ENCODE measurements around the gene PRM2.

PRM2 gene, protein sequence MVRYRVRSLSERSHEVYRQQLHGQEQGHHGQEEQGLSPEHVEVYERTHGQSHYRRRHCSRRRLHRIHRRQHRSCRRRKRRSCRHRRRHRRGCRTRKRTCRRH

DNA sequence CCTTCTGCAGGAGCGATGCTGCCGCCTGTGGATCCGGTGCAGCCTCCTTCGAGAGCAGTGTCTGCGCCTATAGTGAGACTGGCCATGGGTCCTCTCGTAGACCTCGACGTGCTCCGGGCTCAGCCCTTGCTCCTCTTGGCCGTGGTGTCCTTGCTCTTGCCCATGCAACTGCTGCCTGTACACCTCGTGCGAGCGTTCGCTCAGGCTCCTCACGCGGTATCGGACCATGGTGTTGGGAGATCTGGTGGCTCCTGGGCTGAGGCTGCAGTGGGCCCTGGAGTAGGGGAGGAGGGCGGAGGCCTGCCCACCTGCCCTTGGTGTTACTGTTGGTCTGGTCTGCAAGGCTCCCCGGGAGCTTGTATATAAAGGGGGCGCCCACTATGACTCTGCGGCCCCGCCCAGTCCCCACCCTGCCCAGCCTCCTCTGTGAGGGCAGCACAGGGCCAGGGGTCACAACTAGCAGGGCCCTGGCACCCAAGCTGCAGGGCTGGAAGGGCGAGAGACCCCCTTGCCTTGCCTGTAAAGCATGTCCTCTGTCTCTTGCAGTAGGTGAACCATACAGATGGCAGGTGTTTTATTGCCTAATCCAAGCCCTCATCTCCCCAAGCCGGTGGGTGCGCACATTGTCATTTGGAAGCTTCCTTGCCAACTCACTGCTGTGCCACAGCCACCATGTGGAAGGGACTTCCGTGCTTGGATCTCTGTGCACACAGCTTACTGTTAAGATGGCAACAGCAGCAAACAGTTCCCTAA is at the start of gene PRM2:
Gene PRM2 (minus strand): TSS at position 338 of the 753 bp plus-strand sequence. CDS start 110 bp downstream, at position 228.
- no peak for DNase-seq

DNA sequence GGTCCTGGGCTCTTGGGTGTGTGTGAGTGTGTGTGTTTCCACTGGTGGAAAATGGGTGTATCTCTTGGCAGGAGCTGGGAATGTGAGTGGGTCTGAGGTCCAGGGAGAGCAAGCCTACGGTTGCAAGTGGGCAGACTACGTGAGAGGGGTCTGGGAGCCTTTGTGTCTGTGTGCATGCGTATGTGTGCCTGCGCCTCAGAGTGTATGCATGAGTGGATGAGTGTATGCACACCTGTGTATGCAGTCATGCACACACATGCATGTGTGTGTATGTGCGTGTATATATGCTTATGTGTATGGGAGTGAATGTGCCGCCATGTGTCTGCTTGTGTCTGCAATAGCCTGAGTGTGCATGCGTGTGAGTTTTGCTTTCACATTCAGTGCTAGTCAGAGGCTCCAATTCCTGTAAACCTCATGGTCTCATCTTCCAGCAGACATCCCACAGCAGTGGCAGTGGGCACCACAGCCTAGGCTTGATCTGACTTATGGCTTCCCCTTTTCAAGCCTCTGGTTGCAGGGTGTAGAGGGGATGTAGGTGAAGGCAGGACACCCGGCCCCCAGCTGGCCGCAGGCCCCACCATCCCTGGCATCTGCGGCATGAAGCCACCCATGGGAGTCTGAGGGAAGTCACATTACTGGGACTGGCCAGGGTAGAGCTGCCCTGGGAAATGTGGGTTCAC is 49.3 kb upstream of the PRM2 start:
- DNase-seq = no peak

DNA sequence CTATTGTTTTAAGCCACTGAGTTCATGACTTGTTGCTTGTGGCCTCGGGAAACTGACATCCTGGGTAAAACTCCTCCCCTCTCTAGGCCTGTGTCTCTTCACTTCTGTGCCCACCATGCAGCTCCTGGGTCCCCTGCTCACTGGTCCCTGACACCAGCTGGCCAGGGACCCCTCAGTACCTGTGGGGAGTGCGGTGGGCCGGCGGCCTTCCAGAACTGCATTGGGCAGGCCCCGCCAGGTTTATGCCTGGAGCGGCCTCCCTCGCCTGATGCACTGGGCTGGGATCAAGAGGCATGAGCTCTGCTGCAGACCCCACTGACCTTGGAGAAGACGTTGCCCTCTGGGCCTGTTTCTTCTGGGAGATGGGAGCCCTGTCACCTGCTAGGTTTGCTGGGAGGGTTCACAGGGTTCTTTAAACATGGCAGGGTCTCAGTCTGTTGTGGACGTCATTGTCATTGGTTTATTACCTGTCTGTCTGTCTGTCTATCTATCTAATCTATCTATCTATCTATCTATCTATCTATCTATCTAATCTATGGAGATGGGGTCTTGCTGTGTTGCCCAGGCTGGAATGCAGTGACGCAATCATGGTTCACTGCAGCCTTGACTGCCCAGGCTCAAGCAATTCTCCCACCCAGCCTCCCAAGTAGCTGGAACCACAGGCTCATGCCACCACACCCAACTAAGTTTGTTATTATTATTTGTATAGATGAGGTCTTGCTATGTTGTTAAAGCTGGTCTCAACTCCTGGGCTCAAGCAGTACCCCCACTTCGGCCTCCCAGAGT is 47.5 kb upstream of the PRM2 start:
- DNase-seq = no peak

DNA sequence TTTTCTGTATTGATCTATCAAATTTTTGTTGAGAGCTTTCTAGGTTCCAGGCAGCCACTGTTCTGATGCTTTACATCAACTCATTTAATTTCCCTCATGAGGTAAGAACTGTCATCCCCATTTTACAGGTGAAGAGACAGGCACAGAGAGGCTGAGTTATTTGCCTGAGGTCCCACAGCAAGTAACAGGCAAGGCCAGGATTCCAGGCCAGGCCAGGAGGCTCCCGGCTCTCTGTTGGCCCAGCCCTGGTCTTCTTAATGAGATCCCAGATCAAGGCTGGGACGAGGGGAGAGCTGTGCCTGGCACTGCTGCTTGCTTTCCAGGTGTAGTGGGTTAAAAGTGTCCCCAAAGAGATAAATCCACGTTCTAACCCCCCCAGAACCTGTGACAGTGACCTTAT is 46.5 kb upstream of the PRM2 start:
- no peak for DNase-seq

DNA sequence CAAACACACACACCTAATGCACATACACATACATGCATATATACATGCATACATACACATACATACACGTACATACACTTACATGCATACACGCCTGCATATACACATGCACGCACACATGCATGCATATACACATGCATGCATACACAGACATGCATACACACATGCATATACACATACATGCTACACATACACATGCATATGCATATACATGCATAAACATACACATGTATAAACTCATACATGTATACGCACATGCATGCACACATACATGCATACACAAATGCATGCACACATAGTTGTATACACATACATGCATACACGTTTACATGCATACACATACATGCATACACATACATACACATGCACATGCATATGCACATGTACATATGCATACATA is 45.4 kb upstream of the PRM2 start:
- no peak for DNase-seq

DNA sequence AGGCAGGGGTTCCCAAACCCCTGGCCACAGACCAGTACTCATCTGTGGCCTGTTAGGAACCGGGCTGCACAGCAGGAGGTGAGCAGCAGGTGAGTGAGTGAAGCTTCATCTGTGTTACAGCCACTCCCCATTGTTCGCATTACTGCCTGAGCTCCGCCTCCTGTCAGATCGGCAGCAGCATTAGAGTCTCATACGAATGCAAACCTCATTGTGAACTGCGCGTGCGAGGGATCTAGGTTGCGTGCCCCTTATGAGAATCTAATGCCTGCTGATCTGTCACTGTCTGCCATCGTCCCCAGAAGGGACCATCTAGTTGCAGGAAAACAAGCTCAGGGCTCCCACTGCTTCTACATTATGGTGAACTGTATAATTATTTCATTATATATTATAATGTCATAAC is 43.9 kb upstream of the PRM2 start:
- DNase-seq = no peak

DNA sequence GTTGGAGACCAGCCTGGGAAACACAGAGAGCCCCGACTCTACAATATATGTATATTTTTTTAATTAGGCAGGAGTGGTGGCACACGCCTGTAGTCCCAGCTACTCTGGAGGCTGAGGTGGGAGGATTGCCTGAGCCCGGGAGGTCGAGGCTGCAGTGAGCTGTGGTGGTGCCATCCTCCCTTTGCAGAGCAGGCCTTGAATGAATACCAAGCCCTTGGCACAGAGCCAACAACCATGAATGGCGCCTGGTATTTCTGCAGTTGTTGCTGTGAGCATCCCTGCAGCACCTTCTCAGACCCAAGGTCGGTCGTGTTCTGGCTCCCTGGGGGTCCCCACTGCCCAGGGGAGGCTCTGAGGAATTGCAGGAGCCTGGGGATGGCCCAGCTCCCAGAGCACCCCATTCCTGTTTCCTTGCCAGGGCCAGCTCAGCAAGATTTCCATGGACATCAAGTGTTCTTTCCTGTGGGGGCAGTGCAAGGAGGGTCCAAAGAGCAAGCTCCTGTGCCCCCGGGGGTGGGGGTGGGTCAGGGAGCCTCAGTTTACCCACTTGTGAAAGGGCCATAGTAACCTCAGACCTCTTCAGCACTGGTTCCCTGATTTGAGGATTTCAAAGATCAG is 43.4 kb upstream of the PRM2 start:
- DNase-seq = no peak

DNA sequence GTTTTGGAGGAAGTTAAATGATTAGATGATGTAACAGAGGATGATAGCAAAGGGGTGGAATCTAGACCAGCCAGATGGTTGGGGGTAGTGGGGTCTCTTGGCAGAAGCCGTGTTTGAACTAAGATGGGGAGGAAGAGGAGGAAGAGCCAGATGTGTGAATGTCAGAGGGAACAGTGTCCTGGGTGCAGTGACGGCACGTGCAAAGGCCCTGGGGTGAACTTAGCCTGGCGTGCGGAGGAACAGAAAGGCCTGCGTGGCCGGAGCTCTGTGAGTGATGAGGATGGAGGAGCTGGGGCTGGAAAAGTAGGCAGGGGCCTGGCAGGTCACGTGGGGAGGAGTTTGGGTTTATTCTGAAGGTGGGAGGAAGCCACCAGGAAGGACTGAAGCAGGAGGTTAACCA is 42.5 kb upstream of the PRM2 start:
- DNase-seq = no peak

DNA sequence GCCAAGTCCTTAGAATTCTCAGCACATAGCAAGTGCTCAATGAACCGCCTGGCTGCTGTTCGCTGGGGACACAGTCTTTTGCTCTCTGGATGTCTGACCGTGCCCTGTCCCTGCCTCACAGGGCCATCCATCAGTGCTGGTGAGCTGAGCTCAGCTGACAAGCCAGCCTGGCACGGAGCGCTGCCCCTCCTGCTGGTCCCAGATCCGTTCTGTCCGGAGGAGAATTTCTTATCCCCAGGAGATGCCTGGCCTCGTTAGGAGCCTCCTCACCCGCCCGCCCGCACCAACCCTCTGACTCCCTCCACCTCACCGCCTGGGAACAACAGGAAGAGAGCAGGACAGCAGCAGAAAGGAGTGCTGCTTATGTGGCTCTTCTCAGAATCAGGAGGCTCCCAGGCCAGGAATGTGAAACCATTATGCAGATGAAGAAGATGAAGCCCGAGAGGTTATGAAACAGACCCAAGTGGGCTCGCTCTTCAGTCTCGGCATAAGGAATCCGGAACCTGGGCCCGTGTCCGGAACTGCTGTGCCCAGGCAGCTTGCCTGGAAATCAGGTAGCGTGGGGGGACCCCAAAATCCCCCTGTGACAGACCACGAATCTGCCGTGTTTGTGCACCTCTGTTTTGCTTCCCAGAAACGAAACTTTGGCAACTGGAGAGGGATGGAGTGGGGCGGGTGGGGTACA is 40.2 kb upstream of the PRM2 start:
- DNase-seq = no peak

DNA sequence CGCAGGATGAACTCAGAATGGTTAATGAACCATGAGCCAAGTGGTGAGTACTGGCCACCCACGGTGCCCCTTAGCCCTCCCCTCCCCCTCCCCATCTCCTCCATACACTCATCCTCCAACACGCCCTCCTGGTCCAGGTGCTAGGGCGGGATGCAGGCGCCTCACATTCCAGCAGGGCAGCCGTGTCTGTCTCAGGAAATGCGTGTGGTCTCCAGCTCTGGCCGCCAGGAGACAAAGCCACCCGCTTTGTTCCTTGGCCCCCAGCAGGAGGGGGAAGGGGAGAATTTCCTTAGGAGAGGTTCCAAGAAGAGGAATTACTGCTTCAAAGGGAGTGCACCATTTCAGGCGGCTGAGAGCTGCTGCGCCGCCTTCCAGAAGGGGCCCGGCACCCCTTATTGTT is 39.2 kb upstream of the PRM2 start:
- DNase-seq = no peak

DNA sequence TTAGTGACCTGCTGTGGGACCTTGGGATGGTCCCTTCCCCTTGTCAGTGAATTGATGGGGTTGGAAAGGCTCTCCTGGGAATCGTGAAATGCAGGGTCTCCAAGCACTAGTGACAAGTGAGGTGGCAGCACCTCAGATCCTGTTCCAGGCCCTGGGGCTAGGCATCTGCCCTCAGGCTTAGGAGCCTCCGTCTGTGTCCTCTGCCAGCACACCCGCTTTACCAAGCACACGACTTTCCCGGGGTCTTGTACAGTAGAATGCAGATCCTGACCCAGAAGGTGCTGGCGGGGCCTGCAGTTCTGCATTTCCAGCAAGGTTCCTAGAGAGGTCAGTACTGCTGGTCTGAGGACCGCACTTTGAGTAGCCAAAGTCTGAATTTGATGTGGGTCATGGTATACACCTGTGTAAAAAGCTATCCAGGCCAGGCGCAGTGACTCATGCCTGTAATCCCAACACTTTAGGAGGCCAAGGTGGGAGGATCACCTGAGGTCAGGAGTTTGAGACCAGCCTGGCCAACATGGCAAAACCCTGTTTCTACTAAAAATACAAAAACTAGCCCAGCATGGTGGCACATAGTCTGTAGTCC is 38.1 kb upstream of the PRM2 start:
- DNase-seq = no peak

DNA sequence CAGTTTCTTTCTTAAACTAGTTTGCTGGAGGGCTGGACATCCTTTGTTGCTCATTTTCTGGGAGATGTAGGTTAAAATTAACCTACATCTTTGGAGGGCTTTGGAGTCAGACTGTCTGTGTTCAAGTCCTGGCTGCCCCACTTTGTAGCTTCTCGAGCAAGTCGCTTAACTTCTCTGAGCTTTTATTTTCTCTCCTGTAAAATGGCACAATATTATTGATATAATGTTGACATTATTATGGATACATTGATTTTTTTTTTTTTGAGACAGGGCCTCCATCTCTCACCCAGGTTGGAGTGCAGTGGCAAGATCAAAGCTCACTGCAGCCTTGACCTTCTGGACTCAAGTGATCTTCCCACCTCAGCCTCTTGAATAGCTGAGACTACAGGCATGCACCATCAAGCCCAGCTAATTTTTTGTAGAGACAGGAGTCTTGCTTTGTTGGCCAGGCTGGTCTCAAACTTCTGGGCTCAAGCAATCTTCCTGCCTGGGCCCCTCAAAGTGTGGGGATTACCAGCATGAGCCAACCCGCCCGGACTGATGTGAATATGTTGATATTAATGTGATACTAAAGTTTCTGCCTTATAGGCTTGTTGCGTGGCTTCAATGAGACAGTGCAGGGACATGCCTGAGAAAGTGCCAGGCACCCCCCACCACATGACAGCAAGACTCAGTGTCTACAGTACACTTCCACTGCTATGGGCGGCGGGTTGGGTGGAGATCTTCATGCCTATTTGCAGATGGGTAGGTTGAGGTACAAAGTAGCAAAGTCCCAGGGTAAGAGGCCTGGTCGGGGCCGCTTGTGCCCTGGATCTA is 37.4 kb upstream of the PRM2 start:
- no peak for DNase-seq

DNA sequence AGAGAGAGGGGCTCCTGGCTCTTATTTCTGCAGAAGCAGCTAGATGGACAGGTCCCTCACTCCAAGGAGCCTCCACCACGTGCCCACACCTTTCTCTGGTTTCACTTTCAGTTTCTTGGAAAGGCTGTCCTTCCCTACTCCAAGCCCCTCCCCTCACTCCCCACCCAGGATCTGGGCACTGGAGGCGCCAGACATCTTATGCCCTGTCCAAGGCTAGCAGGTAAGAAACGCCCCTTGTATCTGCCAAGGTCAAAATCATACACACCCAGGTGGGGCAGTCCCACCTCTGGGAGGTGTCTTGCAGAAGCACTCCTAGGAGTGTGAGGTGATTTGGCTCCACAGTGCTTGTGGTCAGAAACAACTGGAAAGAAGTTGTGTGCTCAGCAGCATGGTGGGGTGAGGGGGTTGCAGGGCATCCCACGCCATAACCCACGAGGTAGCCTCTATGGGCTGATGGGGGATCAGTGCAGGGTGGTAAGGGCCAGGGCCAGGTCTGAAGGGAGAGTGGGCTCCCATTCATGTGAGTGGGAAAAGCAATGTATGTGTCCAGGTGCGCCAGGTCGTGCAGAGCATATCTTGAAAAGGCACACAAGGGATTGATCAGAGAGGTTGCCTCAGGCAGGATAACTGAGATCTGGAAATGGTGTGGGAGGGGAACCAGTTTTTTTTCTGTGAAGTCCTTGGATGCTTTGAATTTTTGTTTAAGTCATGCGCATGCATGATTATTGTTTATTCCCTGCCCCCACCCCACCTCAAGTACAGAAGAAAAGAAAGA is 36.6 kb upstream of the PRM2 start:
- peak; percentile 38 for DNase-seq

DNA sequence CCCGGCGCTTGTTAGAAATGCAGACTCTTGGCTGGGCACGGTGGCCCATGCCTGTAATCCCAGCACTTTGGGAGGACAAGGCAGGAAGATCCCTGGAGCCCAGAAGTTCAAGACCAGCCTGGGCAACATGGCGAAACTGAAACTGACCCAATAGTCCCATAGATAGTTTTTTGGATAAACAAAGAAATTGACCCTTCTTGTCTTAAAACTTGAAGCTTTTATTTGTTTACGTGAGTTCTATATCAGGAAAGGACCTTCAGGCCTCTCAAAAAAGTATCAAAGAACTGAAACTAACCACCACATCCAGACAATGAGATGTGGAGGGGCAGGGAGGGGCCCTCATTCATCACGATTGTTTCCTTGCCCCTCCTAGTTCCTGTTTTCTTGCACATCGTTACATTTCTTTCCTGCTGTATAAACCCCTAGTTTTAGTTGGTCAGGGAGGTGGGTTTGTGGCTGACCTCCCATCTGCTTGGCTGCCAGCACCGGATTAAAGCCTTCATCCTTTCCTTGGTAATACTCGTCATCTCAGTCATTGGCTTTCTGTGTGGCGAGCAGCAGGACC is 34.8 kb upstream of the PRM2 start:
- no peak for DNase-seq

DNA sequence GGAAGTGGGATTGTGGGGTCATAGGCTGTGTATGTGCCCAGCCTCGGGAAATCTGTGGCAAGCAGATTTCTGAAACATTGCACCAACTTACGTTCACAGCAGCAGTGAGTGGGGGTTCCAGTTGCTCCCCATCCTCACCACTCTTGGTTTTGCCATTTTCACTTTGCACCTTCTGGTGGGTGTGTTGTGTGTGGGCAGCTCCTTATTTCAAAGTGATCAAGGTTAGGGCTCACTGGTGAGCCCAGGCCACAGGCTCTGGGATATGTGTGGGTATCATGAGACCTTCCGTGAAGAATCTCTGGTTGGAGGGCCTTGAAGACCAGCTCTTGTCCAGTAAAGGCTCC is 34.3 kb upstream of the PRM2 start:
- DNase-seq = no peak

DNA sequence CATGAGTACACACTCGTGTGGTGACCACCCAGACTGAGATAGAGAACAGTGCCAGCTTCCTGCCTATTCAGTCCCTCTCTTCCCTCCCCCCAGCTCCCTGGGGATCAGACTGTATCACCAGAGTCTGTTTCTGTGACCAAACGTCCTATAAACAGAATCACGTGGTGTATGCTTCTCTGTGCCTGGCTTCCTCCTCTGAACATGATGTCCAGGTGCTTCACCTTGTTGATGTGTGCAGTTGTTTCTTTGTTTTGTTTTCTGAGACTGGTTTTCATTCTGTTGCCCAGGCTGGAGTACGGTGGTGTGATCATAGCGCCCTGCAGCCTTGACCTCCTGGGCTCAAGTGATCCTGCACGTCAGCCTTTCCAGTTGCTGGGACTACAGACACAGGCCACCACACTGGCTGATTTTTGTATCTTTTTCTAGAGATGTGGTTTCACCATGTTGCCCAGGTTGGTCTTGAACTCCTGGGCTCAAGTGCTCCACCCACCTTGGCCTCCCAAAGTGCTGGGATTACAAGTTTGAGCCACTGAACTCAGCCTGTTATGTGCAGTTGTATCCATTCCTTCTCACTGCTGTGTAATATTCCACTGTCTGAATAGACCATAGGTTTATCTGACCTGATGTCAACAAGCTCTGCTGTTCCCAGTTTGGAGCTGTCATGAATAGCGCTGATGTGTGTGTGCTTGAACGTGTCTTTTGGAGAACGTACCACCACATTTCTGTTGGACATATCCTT is 33.8 kb upstream of the PRM2 start:
- DNase-seq = no peak

DNA sequence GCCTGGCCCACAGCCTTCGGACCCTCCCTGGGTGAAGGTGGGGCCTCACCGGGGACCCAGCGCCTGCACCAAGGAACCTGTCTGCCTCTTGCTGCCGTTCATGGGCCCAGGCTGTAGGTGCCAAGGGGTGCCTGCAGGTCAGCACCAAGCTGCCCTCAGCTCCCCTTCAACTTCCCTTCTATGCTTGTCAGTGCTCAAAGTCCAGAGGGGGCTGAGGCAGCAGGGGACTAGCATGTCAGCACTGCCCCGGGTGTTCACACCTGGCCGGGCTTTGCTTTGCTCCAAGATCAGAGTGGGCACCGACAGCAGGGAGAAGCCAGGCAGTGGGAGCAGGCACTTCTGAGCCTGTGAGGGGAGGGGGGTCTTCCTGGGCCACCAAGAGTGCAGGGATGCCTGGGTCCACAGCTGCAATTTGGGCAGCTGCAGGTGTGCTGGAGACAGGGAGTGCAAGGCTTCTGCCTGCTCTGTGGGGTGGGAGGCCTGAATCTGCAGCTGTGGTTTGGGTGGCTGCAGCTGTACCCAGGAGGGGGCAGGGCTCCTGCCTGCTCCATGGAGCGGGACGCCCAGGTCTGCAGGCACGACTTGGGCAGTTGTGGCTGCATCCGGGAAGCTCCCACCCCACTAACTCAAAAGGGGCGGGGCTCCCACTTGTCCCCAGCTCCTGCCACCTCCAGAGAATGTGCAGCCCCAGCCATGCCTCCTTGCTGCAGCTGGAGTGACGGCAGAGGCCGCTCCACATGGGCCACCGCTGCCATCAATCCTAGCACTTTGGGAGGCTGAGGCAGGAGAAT is 32.4 kb upstream of the PRM2 start:
- DNase-seq = no peak

DNA sequence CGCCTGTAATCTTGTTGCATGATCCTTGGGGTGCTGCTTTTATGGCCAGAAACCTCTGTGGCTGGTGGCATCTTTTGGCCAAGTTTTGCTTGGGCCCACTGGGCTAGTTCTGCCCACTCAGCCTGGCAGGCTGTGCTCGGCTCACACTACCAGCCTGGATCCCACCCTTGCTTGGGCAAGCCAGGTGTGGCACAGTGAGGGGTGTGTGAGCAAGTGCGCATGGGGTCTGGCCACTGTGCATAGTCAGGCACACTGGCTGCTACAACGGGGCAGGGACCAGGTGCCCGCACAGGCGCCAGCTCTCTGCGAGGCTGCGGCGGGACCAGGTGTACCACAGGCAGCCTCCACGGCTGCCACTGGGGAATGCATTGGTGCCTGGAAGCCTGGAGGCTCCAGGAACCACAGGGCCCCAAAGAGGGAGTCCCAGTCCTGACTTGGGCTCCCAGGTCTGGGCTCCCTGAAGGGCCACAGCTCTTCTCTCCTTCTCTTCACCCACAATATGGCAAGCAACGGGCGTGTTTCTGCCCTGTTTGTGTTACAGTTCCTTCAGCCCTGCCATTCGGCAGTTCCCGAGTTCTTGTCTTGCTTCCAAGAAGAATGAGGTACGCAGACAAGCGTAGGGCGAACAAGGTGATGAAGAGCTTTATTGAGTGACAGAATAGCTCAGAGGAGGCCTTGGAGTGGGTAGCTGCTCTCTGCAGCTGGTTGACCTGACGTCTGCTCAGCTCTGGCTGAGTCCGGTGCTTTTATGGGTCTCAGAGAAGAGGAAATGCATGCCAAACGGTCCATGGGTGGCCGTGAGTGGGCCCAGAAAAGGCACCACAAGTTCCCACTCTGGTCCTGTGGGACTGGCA is 31.6 kb upstream of the PRM2 start:
- no peak for DNase-seq
